ENCODE measurements around the gene RTN4R.
"Not testable (repeated sequence)": the region's sequence is repeated elsewhere in the genome, so short reads cannot be mapped to it uniquely, and the experiment has no call there.

The RTN4R gene

GRCh38 chr22:20285473-20286311 is 17.6 kb upstream of the RTN4R start:
- peak; percentile 79 for DNase-seq

GRCh38 chr22:20284471-20285086 is 16.5 kb upstream of the RTN4R start:
- DNase-seq, result no peak

- no peak for DNase-seq
These were observed 15.6 kb upstream of the RTN4R start for GRCh38 chr22:20283674-20284066.

DNA sequence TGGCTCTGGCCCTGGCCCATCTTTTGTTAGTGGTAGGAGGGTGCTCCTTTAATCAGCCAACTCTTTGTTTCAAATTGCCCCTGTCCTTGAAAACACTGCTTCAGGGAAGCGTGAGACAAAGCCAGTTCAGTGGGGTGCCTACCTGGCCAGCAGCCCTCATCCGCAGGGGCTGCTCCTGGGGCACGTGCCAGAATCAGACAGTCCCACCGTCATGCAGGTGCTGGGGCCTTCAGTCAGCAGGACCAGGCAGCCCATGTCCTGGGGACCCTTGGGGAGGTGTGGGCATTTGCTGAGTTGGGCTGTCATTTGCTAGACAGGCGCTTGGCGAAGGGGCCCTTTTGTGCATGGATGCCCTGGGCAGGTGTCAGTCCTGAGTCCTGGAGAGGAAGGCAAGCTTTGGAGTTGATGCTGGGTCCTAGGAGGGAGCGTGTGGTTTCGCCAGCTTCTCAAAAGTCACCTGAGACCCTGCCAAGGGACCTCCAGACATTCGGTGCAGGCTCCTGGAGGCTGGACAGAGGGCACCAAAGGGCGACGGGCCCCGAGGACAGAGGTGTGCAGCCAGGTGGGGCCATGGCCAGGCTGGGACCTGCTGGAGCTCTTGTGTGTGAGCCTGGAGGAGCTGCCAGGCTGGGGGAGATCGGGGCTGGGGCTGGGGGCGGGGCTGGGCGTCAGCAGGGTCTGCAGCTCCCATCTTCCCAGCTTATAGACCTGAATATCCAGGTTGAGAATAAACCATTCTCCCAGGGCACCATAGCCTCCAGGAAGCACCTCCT is 15.0 kb upstream of the RTN4R start:
- DNase-seq, result no peak

DNA sequence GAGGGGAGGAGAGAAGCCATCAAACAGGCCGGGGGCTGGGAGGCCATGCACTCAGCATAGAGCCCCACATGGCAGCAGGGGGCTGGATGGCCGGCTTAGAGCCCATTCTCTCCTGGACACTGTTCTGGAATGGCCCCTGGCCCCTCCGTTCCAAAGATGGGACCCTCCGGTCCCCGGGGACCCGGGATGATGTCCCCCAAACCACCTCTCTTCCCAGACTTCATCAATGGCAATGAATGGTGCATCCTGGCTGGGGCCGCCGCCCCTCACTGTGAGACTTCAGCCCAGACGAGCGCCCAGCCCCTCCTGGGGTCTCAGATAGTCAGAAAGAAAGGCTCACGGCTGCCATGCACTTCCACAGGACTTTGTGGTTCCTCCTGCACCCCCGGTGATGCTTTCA is 13.8 kb upstream of the RTN4R start:
- no peak for DNase-seq

DNA sequence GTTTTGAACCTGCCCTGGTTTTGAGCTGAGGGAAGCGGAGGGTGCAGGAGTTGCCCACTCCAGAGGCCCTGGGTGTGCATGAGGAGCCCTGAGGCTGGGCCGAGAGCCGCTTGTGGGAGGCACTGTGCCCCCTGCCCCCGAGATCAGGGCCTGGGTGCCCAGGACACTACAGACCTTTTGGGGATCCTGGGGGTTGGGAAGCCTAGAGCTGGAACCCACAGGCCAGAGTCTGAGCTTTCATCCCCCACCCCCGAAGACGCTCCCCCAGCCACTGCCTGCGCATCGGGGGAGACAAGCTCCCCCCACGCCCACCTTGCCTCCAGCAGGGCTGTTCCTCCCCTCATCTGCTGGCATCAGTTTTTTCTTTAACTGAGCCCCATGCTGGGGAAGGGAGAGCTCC is 13.4 kb upstream of the RTN4R start:
- DNase-seq, result not testable (repeated sequence)

- DNase-seq, result no peak
These were observed 12.7 kb upstream of the RTN4R start for GRCh38 chr22:20280866-20281265.

DNA sequence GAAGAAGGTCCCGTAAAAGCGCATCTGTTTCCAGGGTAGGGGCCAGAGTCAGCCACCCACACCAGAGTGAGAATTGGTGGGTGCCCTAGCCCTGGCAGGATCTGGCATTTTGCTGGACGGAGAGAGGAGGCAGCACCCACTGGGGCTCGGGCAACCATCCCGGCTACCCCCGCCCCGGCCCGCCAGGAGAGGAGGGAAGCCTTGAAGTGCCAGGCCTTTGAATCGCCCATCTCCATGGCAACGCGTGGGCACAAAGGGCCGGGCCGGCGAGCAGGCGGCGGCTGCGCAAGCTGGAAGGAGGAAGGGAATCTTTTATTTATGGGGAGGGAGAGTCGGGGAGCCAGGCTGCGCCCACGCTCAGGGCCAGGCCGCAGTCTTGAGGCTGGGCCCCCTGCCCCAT is 12.0 kb upstream of the RTN4R start:
- DNase-seq, result not testable (repeated sequence)

- DNase-seq, result no peak
These were observed 11.6 kb upstream of the RTN4R start for GRCh38 chr22:20279662-20280134.

GRCh38 chr22:20278726-20279490 is 10.8 kb upstream of the RTN4R start:
- not testable (repeated sequence) for DNase-seq

DNA sequence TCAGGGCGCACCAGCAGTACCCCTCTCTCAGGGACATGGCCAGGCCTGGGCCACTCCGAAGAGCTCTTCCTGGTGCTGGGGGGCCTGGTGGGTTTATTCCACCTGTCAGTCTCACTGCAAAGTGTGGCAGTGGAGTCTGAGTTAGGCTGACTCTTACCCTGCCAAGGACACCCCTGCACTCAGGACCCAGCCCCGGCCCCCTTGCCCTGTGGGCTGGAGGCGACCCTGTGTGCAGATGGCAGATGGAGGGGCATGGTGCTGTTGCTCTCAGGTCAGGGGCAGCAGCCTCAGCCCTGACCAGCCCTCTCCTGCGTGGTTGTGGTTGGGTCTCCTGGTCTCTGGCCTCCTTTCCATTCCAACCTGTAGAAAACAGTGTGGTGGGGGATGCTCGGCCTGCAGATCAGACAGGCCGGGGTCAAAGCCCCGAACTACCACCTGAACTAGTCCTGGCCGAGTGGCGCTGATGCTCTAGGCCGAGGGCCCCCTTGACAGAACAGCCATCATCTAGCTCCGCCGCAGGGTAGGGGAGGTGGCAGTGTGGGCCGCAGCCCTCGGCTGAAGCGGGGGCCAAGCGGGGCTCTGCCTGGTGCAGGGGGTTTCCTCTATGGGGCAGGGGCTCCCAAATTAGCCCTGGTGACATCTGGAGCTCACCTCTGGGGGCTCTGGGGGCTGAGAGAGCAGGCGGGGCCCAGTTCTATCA is 10.0 kb upstream of the RTN4R start:
- DNase-seq, result not testable (repeated sequence)

GRCh38 chr22:20276468-20276867 is 8.3 kb upstream of the RTN4R start:
- no peak for DNase-seq

DNA sequence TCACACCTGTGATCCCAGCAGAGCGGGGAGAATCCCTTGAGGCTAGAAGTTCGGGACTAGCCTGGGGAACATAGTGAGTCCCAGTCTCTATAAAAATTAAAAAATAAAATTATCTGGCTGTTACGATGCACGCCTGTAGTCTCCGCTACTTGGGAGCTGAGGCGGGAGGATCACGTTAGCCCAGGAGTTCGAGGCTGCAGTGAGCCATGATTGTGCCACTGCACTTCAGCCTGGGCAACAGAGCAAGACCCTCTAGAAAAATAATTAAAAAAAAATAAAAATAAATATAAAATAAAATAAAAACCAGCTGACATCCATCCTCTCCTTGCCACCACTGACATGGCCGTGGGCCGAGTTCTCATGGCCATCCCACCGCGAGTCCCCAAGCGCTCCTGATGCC is 7.7 kb upstream of the RTN4R start:
- DNase-seq, result no peak

- DNase-seq, result not testable (repeated sequence)
These were observed 7.2 kb upstream of the RTN4R start for GRCh38 chr22:20275325-20275724.

GRCh38 chr22:20274374-20274773 is 6.3 kb upstream of the RTN4R start:
- not testable (repeated sequence) for DNase-seq

DNA sequence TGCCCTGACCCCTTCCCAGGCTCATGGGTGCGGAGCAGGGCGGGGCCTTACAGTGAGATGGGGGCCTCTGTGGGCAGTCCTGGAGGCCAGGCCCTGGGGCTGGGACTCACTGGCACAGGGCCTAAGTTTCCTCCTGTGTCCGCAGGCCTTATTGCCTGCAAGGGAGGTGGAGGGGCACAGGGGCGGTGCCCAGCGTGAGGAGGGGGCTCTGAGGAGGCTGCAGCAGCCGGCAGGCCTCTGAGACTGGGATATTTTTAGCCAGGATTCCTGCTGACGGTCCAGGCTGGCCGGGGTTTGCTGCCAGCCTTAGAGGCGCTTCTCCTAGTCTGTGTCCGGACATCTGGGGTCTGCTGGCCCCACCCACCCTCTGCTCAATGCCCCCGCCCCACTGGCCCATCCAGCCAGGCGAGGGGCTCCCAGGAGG is 5.7 kb upstream of the RTN4R start:
- no peak for DNase-seq

DNA sequence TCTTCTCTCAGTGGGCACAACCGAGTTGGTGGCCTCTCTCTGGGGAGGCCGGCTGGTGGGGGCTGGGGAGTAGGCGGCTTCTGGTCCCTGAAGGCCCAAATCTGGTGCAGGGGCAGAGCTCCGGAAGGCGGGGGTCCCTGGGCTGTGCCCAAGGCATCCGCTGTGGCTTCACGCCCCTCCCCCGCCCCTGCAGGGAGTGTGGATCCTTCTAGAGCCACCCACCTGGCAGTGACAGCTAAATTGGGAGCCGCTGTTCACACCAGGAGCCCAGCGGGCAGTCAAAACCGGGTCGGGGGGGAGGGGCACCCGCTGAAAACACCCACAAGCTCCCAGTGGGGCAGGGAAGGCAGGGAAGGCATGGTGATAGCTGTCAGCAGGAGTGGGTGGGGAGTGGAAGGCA is 4.6 kb upstream of the RTN4R start:
- DNase-seq, result no peak

DNA sequence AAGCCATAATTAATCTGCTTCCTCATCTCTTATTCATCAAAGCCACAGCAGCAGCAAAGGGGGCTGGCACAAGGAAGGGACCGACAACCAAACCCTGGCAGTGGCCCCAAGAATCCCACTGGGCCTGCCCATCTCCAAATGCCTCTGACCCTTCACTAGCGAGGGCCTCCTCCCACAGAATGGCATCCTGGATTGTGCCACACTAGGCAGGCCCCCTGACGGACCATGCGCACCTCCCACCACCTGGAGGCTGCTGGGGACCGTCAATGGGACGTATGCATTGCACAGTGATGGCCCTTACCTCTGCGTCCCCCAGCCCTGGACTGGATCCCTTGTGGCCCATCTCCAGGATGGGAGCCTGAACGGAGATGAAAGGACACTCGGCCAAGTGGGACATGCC is 4.1 kb upstream of the RTN4R start:
- no peak for DNase-seq

- DNase-seq, result no peak
These were observed 3.2 kb upstream of the RTN4R start for GRCh38 chr22:20271114-20271994.

- DNase-seq, result not testable (repeated sequence)
These were observed 2.3 kb upstream of the RTN4R start for GRCh38 chr22:20270190-20271113.
